Suppressor macrophage treated with lipopolysaccharide for 4 hours (primary cell): ENCODE data around the gene BPIFB3.

Experiments used
- DNase-seq: peaks from one replicate; pipeline ENCODE4 v3.0.0-alpha.2; 2020

BPIFB3 gene

DNA sequence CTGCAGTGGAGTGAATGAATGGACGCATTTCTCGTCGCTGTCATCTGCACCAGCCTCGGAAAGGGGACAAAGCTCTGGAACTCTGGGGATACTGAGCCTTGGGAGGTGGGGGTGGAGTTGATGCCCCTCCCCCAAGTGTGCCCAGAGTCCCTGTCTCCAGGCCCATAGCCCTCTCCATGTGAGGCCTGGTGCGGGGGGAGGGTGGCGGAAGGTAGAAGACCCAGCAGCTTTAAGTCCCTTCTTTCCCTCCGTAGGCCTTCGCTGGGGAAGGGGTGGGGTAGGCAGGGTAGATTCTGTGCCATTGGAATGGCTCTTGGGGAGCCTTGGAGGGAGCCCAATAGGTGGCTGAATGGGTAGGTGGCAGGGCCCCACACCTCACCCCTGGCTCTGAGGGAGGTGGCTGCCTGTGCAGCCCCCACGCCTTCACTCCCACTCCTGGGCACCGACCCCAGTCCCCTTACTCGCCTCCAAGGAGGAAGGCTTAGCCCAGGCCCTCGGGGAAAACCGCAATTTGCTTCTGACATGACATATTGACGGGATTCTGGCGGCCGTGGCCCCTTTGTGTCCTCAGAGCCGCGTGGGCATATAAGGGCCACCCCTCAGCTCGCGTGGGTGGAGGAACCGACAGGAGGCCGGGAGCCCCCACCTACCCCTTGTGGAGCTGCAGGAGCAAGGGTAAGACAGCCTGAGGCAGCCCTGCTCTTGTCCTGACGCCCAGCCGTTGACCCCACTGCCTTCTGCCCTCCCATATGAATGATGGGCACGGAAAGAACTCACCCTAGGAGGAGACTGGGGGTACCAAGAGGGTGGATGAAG is at the start of gene BPIFB3:
BPIFB3 (plus strand) TSS at position 613 of the 816 bp plus-strand sequence. CDS start 1,533 bp downstream, outside the sequence.
- DNase-seq, result no peak

GRCh38 chr20:33004141-33004751 is 49.5 kb upstream of the BPIFB3 start, which contains the start of gene SUN5:
SUN5 (minus strand) TSS chr20:33004433; CDS start chr20:33004340, 93 bp downstream.
- no peak for DNase-seq

GRCh38 chr20:33005132-33005566 is 48.6 kb upstream of the BPIFB3 start:
- DNase-seq, result peak; percentile 65

GRCh38 chr20:33005908-33006775 is 47.6 kb upstream of the BPIFB3 start:
- no peak for DNase-seq

DNA sequence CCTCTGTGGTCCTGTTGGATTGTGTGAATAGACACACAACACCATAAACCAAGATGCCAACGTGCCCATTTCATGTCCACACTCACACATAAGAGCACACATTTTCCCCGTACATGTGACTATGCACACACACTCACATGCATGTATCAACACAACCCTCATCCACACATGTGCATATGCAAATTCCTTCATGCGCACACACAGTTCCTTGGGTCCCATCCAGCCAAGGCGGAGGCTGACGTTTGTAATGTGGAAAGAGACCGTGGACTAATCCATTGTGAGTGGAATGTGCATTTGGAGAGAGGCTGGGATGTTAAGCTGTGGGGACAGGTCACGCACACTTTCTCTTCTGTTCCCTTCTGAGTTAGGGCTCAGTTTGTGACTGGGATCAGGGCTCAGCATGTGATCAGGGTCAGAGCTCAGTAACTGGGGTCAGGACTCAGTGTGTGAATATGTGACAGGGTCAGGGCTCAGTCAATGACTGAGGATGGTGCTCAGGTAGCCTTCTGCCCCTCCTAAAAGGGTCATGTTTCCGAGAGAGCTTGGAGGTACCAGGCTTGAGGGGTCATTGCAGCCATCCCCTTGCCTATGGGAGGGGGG is 46.8 kb upstream of the BPIFB3 start:
- no peak for DNase-seq

DNA sequence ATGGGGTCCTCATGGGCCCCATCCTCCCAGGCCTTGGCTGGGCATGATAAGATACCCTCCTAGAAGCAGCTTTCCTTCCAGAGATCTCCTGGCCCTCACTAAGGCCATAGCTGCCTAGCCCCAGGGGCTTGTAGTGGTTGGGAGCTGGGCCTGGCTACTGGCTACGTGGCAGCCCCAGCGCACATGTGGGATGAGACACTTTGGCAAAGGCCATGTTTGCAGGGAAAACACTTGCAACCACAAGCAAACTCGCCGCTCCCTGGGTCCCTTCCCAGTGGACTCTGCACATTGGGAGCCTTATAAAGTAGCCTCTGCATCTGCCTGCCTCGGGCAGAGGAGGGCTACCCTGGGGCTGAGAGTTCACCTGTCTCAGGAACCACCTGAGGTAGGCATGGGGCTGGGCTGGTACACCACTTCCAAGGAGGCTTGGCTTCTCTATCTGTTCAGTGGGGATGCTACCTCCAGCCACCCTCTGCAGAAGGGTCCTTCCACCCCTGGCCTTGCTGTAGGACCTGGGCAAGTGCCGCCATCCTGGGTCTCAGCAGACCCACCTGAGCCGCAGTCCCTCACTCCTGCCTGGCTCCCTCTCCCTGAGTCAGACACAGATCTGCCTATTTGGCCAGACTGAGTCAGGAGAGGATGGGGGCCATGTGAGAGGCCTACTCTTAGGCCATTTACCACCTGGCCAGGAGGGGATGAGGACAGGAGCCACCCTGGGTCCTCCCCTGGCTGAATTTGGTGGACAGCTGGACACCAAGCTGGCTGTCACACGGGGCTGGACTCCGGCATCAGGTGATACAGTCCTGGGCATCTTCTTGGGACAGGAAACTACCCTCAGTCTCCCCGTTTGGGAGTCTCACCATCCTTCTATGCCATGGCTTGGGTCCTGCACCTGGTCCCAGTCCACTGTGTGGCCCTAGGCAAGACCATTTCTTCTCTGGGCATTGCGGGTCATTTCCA is 46.0 kb upstream of the BPIFB3 start, which contains the start of gene BPIFB2:
BPIFB2 (plus strand) TSS at position 329 of the 960 bp plus-strand sequence. CDS start 871 bp downstream, outside the sequence.
- DNase-seq, result no peak

- no peak for DNase-seq
Observed at GRCh38 chr20:33008336-33009213, 45.1 kb upstream of the BPIFB3 start.

- no peak for DNase-seq
Observed at GRCh38 chr20:33009214-33010132, 44.2 kb upstream of the BPIFB3 start.

DNA sequence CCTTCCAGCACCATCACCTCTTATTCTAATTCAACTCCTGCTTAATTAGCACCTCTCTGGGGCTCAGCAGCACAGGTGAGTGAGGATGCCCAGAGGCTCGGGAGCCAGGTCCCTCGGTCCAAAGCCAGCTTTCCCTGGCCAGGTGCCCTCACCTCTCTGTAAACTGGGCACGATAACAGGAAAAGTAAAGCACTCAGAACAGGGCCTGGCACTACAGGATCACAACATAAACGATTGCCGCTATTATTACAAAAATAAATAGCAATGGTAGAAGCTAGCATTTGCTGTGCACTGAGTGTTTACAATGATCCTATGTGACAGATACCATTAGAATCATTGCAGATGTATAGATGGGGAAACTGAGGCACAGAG is 43.6 kb upstream of the BPIFB3 start:
- DNase-seq, result no peak

DNA sequence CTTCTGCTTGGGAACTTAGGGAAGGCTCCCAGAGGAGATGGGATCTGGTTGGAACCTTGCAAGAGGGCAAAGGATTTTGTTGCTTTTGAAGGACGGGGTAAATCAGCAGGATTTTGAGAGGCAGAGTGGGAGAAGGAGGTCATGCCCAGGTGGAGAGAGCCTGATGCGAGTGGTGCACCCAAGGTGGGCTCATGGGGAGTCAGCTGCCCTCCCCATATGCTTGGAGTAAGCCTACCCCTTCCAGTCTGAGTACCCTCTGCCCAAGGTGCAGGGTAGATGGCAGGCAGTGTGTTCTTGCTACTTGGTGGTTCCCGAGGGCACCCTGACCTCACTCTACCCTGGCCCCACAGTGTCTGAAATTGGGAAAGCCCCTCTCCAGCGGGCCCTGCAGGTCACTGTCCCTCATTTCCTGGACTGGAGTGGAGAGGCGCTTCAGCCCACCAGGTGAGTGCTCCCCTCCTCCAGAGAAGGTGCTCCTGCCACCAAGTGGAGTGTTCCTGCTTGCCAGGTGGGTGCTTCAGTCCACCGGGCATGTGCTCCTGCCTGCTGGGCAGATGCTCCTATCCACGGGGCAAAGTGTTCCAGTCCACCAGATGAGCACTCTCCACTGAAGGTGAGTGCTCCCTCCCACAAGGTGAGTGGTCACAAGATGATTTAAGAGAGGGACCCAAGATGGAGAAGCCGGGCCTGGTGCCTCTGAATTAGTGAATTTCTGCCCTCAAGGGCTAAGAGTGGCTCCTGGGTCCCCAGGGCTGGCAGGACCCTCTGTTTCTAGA is 42.8 kb upstream of the BPIFB3 start:
- DNase-seq, result no peak

DNA sequence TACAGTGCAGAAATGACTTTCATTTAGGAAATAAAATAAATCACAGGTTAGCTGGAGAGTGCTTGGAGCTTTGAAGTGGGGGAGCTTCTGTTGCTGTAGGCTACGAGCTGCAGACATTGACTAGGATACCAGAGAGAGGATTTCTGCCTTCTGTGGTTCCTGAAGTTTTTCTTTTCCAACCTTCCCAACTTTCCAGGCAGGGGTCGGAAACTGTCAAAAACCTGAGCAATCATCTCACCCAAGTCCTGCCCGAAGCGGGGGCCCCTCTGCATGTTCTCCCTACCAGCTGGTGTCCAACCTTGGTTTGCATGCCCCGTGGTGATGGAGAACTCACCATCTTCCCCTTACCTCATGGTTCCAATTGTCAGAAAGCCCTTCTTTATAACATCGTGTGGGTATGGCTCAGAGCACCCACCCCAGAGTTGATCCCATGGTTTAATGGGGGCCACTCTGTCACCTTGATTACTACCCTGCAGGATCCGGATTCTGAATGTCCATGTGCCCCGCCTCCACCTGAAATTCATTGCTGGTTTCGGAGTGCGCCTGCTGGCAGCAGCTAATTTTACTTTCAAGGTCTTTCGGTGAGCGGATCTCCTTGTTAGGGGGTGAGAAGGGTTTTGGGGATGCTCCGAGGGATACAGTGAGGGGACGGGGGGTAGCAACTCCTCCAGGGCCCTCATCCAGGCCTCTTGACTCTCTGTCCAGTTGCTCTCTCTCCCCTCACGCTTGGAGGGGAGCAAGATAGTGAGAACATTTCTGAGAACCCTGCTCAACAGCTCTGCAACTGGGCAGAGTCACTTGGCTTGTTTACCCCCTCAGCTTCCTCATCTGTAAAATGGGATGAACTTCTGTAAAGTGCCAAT is 41.1 kb upstream of the BPIFB3 start:
- no peak for DNase-seq

GRCh38 chr20:33013701-33014326 is 39.9 kb upstream of the BPIFB3 start:
- DNase-seq, result no peak

DNA sequence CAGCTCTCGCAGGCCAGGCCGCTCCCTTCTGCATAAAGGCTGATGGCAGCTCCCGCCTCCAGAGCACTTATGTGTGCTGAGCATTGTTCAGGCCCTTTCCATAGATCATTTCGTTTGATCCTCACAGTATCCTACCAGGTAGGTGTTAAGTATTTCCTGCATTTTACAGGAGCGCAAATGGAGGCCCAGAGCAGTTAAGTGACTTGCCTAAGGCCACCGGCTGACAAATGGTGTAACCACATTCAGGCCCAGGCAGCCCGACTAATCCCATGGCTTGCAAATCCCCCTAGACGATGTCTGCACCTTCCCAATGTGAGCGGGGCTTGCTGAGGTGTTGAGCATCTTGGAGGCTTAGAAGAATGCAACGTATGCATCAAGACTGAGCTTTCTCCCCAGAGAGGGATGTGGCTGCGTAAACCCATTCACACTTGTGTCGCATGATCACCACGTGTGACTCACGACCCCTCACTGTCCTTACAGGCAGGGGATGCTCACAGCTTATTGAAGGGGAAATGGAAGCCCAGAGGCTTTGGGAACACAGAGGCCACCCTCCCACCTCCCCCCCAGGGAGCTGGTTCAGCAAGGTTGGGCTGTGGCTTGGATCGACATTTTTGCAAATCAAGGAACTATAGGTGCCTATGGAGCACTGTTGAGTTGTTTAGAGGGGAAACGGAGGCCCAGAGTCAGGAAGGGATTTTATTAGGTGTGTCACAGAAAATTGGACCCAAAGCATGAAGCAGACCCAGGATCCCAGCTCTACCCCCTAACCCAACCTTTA is 39.2 kb upstream of the BPIFB3 start:
- DNase-seq, result no peak

GRCh38 chr20:33015114-33015484 is 38.6 kb upstream of the BPIFB3 start:
- DNase-seq, result no peak

GRCh38 chr20:33015700-33016580 is 37.8 kb upstream of the BPIFB3 start:
- DNase-seq, result no peak
